ENCODE data around the gene PIGR. TPM values are rescaled to one million over a fixed set of nuclear protein-coding genes. Genes with fewer than 3 reads are reported as not detected.
A peak's percentile ranks its signal among the peaks of the same experiment; 100 is the strongest.

Gene PIGR
- total and polyA plus RNA-seq, 10 of the 15 experiments (the other 5 are each of a cell fraction or from before 2014, with no cell fraction given): 0.96 to 7.6 (median 1.8) TPM

DNA sequence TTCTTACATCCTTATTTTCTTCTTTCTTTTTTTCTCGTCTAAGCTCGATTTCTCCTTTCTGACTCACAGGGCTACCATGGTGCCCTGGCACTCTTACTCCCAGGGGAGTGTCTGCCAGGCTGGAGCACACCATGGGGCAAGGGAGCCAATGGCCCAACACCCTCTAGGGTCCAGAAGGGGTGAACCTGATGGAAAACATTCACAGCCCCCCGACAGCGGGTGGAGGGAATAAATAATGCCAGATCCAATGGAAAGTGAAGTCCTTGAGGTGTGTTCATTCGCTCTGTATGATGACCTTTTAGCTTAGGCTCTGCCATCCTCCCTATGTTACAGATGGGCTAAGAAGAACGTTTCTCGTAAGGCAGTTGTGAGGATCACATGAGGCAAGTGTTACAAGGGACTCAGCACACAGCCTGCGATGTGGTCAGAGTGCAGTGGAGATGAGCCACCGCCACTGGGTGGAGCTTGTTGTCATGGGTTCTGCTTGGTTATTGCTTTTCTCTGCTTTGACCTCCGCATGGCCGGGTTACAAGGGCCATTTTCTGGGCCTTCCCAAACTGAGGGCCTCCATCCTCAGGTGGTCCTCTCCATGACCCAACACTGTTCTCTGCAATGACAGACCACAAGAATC, 21.0 kb downstream of the PIGR start (continued):
- TF ChIP-seq, protein P1, sequence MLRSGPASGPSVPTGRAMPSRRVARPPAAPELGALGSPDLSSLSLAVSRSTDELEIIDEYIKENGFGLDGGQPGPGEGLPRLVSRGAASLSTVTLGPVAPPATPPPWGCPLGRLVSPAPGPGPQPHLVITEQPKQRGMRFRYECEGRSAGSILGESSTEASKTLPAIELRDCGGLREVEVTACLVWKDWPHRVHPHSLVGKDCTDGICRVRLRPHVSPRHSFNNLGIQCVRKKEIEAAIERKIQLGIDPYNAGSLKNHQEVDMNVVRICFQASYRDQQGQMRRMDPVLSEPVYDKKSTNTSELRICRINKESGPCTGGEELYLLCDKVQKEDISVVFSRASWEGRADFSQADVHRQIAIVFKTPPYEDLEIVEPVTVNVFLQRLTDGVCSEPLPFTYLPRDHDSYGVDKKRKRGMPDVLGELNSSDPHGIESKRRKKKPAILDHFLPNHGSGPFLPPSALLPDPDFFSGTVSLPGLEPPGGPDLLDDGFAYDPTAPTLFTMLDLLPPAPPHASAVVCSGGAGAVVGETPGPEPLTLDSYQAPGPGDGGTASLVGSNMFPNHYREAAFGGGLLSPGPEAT (IDR thresholded peaks at IDR 0.05; ENCODE audit: low read depth): peak; percentile 85
- TF ChIP-seq NFYB (IDR thresholded peaks at IDR 0.05; ENCODE audit: insufficient read depth, low read depth, low read length) (0 out of 2 replicates have a peak, but pooled peaks have one; percentile 11), PML (IDR thresholded peaks at IDR 0.05; ENCODE audit: low read length) (no peak), JUNB (IDR thresholded peaks at IDR 0.05) (no peak), DPF2 (IDR thresholded peaks at IDR 0.05) (0 out of 2 replicates have a peak, but pooled peaks have one; percentile 72), BACH1 (IDR thresholded peaks at IDR 0.05; ENCODE audit: borderline replicate concordance) (peak; percentile 54; the same call in 1 of the 2 replicates), CBFB (IDR thresholded peaks at IDR 0.05; ENCODE audit: low read depth) (no peak), SUZ12 (IDR thresholded peaks at IDR 0.05; ENCODE audit: unreplicated experiment) (no peak), SIN3A (IDR thresholded peaks at IDR 0.05; ENCODE audit: low read depth, low read length) (no peak), MYB (IDR thresholded peaks at IDR 0.05; ENCODE audit: borderline replicate concordance, low read depth, low read length) (peak; percentile 11; the same call in 1 of the 2 replicates)
- TF ChIP-seq, protein P2, sequence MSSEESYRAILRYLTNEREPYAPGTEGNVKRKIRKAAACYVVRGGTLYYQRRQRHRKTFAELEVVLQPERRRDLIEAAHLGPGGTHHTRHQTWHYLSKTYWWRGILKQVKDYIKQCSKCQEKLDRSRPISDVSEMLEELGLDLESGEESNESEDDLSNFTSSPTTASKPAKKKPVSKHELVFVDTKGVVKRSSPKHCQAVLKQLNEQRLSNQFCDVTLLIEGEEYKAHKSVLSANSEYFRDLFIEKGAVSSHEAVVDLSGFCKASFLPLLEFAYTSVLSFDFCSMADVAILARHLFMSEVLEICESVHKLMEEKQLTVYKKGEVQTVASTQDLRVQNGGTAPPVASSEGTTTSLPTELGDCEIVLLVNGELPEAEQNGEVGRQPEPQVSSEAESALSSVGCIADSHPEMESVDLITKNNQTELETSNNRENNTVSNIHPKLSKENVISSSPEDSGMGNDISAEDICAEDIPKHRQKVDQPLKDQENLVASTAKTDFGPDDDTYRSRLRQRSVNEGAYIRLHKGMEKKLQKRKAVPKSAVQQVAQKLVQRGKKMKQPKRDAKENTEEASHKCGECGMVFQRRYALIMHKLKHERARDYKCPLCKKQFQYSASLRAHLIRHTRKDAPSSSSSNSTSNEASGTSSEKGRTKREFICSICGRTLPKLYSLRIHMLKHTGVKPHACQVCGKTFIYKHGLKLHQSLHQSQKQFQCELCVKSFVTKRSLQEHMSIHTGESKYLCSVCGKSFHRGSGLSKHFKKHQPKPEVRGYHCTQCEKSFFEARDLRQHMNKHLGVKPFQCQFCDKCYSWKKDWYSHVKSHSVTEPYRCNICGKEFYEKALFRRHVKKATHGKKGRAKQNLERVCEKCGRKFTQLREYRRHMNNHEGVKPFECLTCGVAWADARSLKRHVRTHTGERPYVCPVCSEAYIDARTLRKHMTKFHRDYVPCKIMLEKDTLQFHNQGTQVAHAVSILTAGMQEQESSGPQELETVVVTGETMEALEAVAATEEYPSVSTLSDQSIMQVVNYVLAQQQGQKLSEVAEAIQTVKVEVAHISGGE (CRISPR knock-in tag; IDR thresholded peaks at IDR 0.05): no peak
- TF ChIP-seq, protein P3, sequence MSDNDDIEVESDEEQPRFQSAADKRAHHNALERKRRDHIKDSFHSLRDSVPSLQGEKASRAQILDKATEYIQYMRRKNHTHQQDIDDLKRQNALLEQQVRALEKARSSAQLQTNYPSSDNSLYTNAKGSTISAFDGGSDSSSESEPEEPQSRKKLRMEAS (IDR thresholded peaks at IDR 0.05; ENCODE audit: low read depth, low read length): peak; percentile 89
- TF ChIP-seq, protein P4, sequence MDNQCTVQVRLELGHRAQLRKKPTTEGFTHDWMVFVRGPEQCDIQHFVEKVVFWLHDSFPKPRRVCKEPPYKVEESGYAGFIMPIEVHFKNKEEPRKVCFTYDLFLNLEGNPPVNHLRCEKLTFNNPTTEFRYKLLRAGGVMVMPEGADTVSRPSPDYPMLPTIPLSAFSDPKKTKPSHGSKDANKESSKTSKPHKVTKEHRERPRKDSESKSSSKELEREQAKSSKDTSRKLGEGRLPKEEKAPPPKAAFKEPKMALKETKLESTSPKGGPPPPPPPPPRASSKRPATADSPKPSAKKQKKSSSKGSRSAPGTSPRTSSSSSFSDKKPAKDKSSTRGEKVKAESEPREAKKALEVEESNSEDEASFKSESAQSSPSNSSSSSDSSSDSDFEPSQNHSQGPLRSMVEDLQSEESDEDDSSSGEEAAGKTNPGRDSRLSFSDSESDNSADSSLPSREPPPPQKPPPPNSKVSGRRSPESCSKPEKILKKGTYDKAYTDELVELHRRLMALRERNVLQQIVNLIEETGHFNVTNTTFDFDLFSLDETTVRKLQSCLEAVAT (IDR thresholded peaks at IDR 0.05): 0 out of 2 replicates have a peak, but pooled peaks have one; percentile 69
